Lung (tissue), 12 donors: ENCODE measurements around the gene CDH13. TPM values are rescaled to one million over a fixed set of nuclear protein-coding genes. Genes with fewer than 3 reads are reported as not detected.
A peak's percentile ranks its signal among the peaks of the same experiment; 100 is the strongest.

Source experiments
- ATAC-seq: fragments of 200-7000 bp; cut with Tn5 transposase; one replicate; pipeline ENCODE4 v1.9.1; 2020; ENCODE audit warnings: moderate number of reproducible peaks; ENCODE audit not compliant: insufficient read depth, low FRiP score
- DNase-seq, 3 donors: peaks; one replicate each; pipeline ENCODE4 v3.0.0-alpha.2; 2013 to 2017
- H3K27ac ChIP-seq, 2 donors: one replicate each; pipeline ENCODE4 v1.5.1; 2013; ENCODE audit warnings: mild to moderate bottlenecking in 2 of 2, moderate library complexity in 2 of 2, control low read depth in 1 of 2, inconsistent platforms in 1 of 2, low read depth in 1 of 2, low read length in 1 of 2
- H3K27me3 ChIP-seq, 3 donors: one replicate each; pipeline ENCODE4 v1.5.1; 2013; ENCODE audit warnings: low read length in 2 of 3; ENCODE audit not compliant: control insufficient read depth in 3 of 3, insufficient read depth in 3 of 3
- H3K36me3 ChIP-seq, 4 donors: one replicate each; pipeline ENCODE4 v1.5.1; 2013; ENCODE audit warnings: low read length in 4 of 4, mild to moderate bottlenecking in 1 of 4, moderate library complexity in 1 of 4; ENCODE audit not compliant: control insufficient read depth in 4 of 4, insufficient read depth in 4 of 4
- H3K4me1 ChIP-seq, 5 donors: one replicate each; pipeline ENCODE4 v1.5.1; 2013; ENCODE audit warnings: low read length in 5 of 5, mild to moderate bottlenecking in 2 of 5, moderate library complexity in 1 of 5; ENCODE audit not compliant: control insufficient read depth in 5 of 5, insufficient read depth in 5 of 5
- H3K4me3 ChIP-seq: one replicate; pipeline ENCODE4 v1.5.1; 2013; ENCODE audit warnings: mild to moderate bottlenecking, control low read depth, moderate library complexity
- H3K9ac ChIP-seq, 2 donors: one replicate each; pipeline ENCODE4 v1.5.1; 2013; ENCODE audit warnings: low read length in 2 of 2, control low read depth in 1 of 2; ENCODE audit not compliant: insufficient read depth in 1 of 2
- H3K9me3 ChIP-seq, 4 donors: one replicate each; pipeline ENCODE4 v1.5.1; 2013; ENCODE audit warnings: low read length in 3 of 4, mild to moderate bottlenecking in 1 of 4, moderate library complexity in 1 of 4; ENCODE audit not compliant: control insufficient read depth in 4 of 4, insufficient read depth in 3 of 4
- CTCF ChIP-seq: IDR thresholded peaks from 2 replicates; pipeline ENCODE4 v1.5.1; 2012; ENCODE audit warnings: mild to moderate bottlenecking; ENCODE audit errors: control extremely low read depth, extremely low read depth
- WGBS, 2 donors: extraction: QIAGEN DNeasy Blood & Tissue Kit; methylation state at CpG; one replicate each; pipeline ENCODE4 v1.1.7; 2013; 5-methylcytosine and 5-hydroxymethylcytosine counted together
- polyA plus RNA-seq, 2 donors: library from polyadenylated mRNA; stranded (reverse); fragments of 200-250 nt; gene quantifications; one replicate each; pipeline ENCODE4 v1.2.1, GENCODE V29; 2013
- total RNA-seq, 2 donors: library from RNA; depleted of rRNA in 1 of 2; stranded (reverse); fragments of >200 nt in 1 of 2; gene quantifications; one replicate each; pipeline ENCODE4 v1.2.1, GENCODE V29; 2014 to 2021
- donor health status: control.
- donor health status: control.
- donor health status: Bipolar disorder and iron deficiency.
- donor health status: healthy.
- donor health status: DM: yes; HTN: yes; CAD: no.

The CDH13 gene
- total and polyA plus RNA-seq, 4 donors, result 2.1 to 12.3 (median 7.3) TPM

DNA sequence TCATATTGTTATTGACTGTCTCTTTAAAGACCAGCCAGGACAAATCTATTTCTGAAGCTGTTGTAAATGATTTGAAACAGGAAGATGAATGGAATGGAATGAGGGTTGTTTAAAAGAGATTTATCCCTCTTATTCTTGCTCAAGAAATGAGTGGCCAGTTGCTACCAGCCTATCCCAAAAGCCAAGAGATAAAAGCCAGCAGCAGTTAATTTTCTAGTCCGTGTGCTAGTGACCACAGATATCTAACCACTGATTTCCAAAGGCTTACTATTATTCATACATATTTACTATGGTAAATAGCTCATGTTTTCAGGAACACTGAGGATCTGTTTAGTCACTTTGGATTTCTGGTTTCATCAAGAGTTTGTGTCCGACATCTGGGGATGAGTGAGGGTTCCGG, 105.7 kb downstream of the CDH13 start:
- whole genome bisulfite sequencing, 2 donors, result 83 to 87% methylated on average over 3 of the region's 3 CpGs
- Histone ChIP-seq H3K9me3 (peaks cover 0 to 3% (median 0%) of the 10 kb centered on the region in 4 donors), H3K27ac (peak overlapping the region in 1 of 2 donors; percentile 41), H3K4me3 (no peak overlapping the region), H3K27me3 (no peaks in the 10 kb centered on the region), H3K36me3 (peaks cover 0 to 5% (median 0%) of the 10 kb centered on the region in 4 donors), H3K9ac (no peak overlapping the region), H3K4me1 (peaks cover 0 to 52% (median 0%) of the 10 kb centered on the region in 5 donors)
- ATAC-seq (no peak), DNase-seq (no peak)
- no peak for TF ChIP-seq CTCF

- H3K4me1 ChIP-seq, result peaks cover 0 to 58% (median 0%) of the 10 kb centered on the region in 5 donors
- TF ChIP-seq CTCF, result no peak
- H3K4me3 ChIP-seq, result no peak overlapping the region
- peak overlapping the region in 1 of 2 donors; percentile 88 for H3K27ac ChIP-seq
- peaks cover 0 to 3% (median 0%) of the 10 kb centered on the region in 4 donors for H3K9me3 ChIP-seq
- no peak for ATAC-seq
- no peaks in the 10 kb centered on the region for H3K27me3 ChIP-seq
- WGBS, 2 donors, result 36 to 53% methylated on average over 3 of the region's 3 CpGs
- H3K9ac ChIP-seq, result no peak overlapping the region
- H3K36me3 ChIP-seq, result no peaks in the 10 kb centered on the region
- peak in 1 of 3 donors; percentile 22 for DNase-seq
Measured at GRCh38 chr16:82735186-82735585, 108.4 kb downstream of the CDH13 start.

- Histone ChIP-seq H3K27ac (peak overlapping the region in 1 of 2 donors; percentile 88), H3K9me3 (no peaks in the 10 kb centered on the region), H3K9ac (no peak overlapping the region), H3K4me1 (peaks cover 0 to 56% (median 0%) of the 10 kb centered on the region in 5 donors), H3K4me3 (no peak overlapping the region), H3K27me3 (no peaks in the 10 kb centered on the region), H3K36me3 (no peaks in the 10 kb centered on the region)
- TF ChIP-seq CTCF, result no peak
- no peak for ATAC-seq
- peak in 2 of 3 donors; percentile 8 to 20 for DNase-seq
- 48 to 68% methylated on average over 5 of the region's 5 CpGs for WGBS, 2 donors
Measured at GRCh38 chr16:82735673-82736091, 108.9 kb downstream of the CDH13 start.

GRCh38 chr16:82736224-82736623, 109.5 kb downstream of the CDH13 start:
- no peak for TF ChIP-seq CTCF
- H3K4me1 ChIP-seq, result peaks cover 0 to 53% (median 0%) of the 10 kb centered on the region in 5 donors
- H3K36me3 ChIP-seq, result no peaks in the 10 kb centered on the region
- no peak for DNase-seq
- 69 to 72% methylated on average over 2 of the region's 2 CpGs for WGBS, 2 donors
- H3K9me3 ChIP-seq, result no peaks in the 10 kb centered on the region
- H3K4me3 ChIP-seq, result no peak overlapping the region
- no peak overlapping the region for H3K9ac ChIP-seq
- H3K27ac ChIP-seq, result peak overlapping the region in 1 of 2 donors; percentile 88
- ATAC-seq, result no peak
- no peaks in the 10 kb centered on the region for H3K27me3 ChIP-seq
